GM12892 (cell line): Measurements from ENCODE around the gene NUMA1.

ENCODE experiments used
- POLR2A ChIP-seq: IDR thresholded peaks from 2 replicates; pipeline ENCODE4 v1.6.1; 2011; ENCODE audit warnings: low read depth, low read length, control low read depth
- TAF1 ChIP-seq: IDR thresholded peaks from 2 replicates; pipeline ENCODE4 v1.6.1; 2011; ENCODE audit warnings: low read depth, mild to moderate bottlenecking, control low read depth, low read length, borderline replicate concordance

- TF ChIP-seq TAF1 (no peak), POLR2A (no peak)
Measured at GRCh38 chr11:72009156-72009555, 71.2 kb downstream of the NUMA1 start.
